Kidney epithelial cell (primary cell): ENCODE measurements around the gene ADGRV1. TPM values are rescaled to one million over a fixed set of nuclear protein-coding genes. Genes with fewer than 3 reads are reported as not detected.
A peak's percentile ranks its signal among the peaks of the same experiment; 100 is the strongest.

Experiments
- DNase-seq: peaks from one replicate; pipeline ENCODE4 v3.0.0-alpha.2; 2010; ENCODE audit warnings: low read depth
- H3K27me3 ChIP-seq: 2 replicates; pipeline ENCODE4 v1.6.0; 2011; ENCODE audit warnings: low read length; ENCODE audit not compliant: control insufficient read depth, insufficient read depth
- H3K36me3 ChIP-seq: 2 replicates; pipeline ENCODE4 v1.5.1; 2011; ENCODE audit warnings: low read length; ENCODE audit not compliant: control insufficient read depth, insufficient read depth
- H3K4me3 ChIP-seq: 2 replicates; pipeline ENCODE4 v1.5.1; 2011; ENCODE audit warnings: low read depth, mild to moderate bottlenecking, control low read depth, low read length
- total RNA-seq: library from RNA; depleted of rRNA; stranded (reverse); fragments of >200 nt; gene quantifications from 2 replicates; pipeline ENCODE4 v1.2.3, GENCODE V29; 2015
- TF ChIP-seq, protein P1 (sequence below): IDR thresholded peaks from 2 replicates; pipeline ENCODE4 v1.5.1; 2011; ENCODE audit warnings: mild to moderate bottlenecking, moderate library complexity, low read length, control low read depth, inconsistent platforms; ENCODE audit not compliant: insufficient read depth, poor library complexity, severe bottlenecking

The ADGRV1 gene
- total RNA-seq, 1 donor from 2014 or later: 3.5 TPM

DNA sequence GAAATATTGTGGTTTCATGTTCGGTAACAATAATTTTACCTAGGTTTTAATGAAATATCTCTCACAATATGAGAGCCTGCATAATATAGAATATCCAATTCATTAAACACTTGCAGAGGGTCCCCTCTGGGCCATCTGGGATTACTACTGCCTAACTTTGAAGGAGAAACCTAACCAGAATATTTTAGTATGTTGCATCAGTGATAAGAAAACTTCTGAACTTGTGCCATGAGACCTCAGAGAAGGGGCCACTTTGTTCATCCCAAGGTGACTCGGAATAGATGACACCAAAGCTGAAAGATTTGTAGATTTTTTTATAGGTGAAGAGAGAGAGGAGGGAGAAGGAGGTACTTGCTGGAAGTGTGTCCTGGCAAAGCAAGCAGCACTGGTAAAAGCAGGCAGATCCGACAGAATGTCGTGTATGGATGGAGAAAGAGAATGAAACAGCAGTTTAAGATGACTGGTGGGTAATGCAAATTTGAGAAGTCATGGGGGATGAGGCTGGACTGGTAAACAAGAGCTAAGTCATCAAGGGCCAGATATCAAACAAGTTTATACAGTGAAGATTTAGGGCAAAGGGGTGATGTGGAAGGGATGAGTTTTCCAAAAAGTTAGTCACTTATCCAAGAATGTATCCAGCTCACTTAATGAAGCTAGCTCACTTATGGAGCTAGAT is 372.3 kb downstream of the ADGRV1 start:
- no peaks in the 10 kb centered on the region for H3K27me3 ChIP-seq
- H3K4me3 ChIP-seq: no peak overlapping the region
- no peaks in the 10 kb centered on the region for H3K36me3 ChIP-seq
- DNase-seq: no peak
- TF ChIP-seq, protein P1, sequence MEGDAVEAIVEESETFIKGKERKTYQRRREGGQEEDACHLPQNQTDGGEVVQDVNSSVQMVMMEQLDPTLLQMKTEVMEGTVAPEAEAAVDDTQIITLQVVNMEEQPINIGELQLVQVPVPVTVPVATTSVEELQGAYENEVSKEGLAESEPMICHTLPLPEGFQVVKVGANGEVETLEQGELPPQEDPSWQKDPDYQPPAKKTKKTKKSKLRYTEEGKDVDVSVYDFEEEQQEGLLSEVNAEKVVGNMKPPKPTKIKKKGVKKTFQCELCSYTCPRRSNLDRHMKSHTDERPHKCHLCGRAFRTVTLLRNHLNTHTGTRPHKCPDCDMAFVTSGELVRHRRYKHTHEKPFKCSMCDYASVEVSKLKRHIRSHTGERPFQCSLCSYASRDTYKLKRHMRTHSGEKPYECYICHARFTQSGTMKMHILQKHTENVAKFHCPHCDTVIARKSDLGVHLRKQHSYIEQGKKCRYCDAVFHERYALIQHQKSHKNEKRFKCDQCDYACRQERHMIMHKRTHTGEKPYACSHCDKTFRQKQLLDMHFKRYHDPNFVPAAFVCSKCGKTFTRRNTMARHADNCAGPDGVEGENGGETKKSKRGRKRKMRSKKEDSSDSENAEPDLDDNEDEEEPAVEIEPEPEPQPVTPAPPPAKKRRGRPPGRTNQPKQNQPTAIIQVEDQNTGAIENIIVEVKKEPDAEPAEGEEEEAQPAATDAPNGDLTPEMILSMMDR: no peak

GRCh38 chr5:90932052-90932699 is 373.6 kb downstream of the ADGRV1 start:
- TF ChIP-seq, protein P1: peak; percentile 75
- Histone ChIP-seq H3K4me3 (no peak overlapping the region), H3K27me3 (no peaks in the 10 kb centered on the region), H3K36me3 (no peaks in the 10 kb centered on the region)
- no peak for DNase-seq

- TF ChIP-seq, protein P1: no peak
- Histone ChIP-seq H3K27me3 (no peaks in the 10 kb centered on the region), H3K36me3 (no peaks in the 10 kb centered on the region), H3K4me3 (no peak overlapping the region)
- DNase-seq: no peak
Observed at GRCh38 chr5:90933298-90933697, 374.7 kb downstream of the ADGRV1 start.

GRCh38 chr5:90934091-90934719 is 375.6 kb downstream of the ADGRV1 start:
- Histone ChIP-seq H3K4me3 (no peak overlapping the region), H3K27me3 (no peaks in the 10 kb centered on the region), H3K36me3 (no peaks in the 10 kb centered on the region)
- TF ChIP-seq, protein P1: no peak
- DNase-seq: no peak

DNA sequence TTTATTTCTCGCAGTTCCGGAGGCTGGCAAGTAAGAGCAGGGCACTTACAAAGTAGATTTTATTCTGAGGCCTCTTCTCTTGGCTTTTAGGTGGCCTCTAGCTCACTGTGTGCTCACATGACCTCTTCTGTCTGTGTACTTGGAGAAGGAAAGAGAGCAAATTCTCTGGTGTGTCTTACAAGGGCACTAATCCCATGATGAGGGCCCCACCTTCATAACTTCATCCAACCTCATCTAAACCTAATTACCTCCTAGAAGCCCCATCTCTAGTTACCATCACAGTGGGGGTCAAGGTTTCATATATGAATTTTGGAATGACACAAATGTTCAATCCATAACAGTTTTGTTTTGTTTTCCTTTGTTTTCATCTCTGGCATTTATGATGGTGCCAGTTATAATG is 376.1 kb downstream of the ADGRV1 start:
- Histone ChIP-seq H3K27me3 (no peaks in the 10 kb centered on the region), H3K36me3 (no peaks in the 10 kb centered on the region), H3K4me3 (no peak overlapping the region)
- TF ChIP-seq, protein P1: no peak
- no peak for DNase-seq
